PC-3 (cell line): Measurements from ENCODE around the gene SPATA31D3. TPM values are rescaled to one million over a fixed set of nuclear protein-coding genes. Genes with fewer than 3 reads are reported as not detected.
"Not testable (repeated sequence)": the region's sequence is repeated elsewhere in the genome, so short reads cannot be mapped to it uniquely, and the experiment has no call there.

Experiments
- ATAC-seq: fragments of 200-7000 bp; cut with Tn5 transposase; 2 replicates; pipeline ENCODE4 v1.9.1; 2020; ENCODE audit warnings: mild to moderate bottlenecking, moderate library complexity
- BruUV-seq: library from RNA; stranded (reverse); fragments of 400-500 nt; replicated peaks from 2 replicates; lab custom pipeline; 2021; lab: Mats Ljungman, UMichigan
- CTCF ChIA-PET: fragments of 300-600 bp; sonication (Branson Sonifier 250); formaldehyde crosslinking; loops from one replicate; lab custom pipeline; 2022; ENCODE audit warnings: antibody characterized with exemption; lab: Charles Lee
- POLR2A ChIA-PET: fragments of 300-600 bp; sonication (Branson Sonifier 250); formaldehyde crosslinking; loops from one replicate; lab custom pipeline; 2022; ENCODE audit warnings: antibody characterized with exemption; ENCODE audit not compliant: unreplicated experiment; lab: Charles Lee
- DNase-seq: peaks from one replicate; pipeline ENCODE4 v3.0.0-alpha.2; 2015
- H2AFZ ChIP-seq: fragments of 300-600 bp; sonication (generic); 2 replicates; pipeline ENCODE4 v1.6.0; 2016; ENCODE audit warnings: antibody characterized with exemption, low read length
- H3F3A ChIP-seq: fragments of 300-600 bp; sonication (generic); one replicate; pipeline ENCODE4 v1.6.0; 2017; ENCODE audit warnings: antibody characterized with exemption, low read length, control low read depth, mild to moderate bottlenecking; ENCODE audit not compliant: unreplicated experiment
- H3K27ac ChIP-seq: fragments of 300-600 bp; sonication (generic); 2 replicates; pipeline ENCODE4 v1.5.1; 2016; ENCODE audit warnings: mild to moderate bottlenecking, low read length
- H3K27me3 ChIP-seq: fragments of 300-600 bp; sonication (generic); 2 replicates; pipeline ENCODE4 v1.6.1; 2016; ENCODE audit warnings: low read length, mixed read lengths
- H3K36me3 ChIP-seq: fragments of 300-600 bp; sonication (generic); 2 replicates; pipeline ENCODE4 v1.6.1; 2016; ENCODE audit warnings: low read depth, mixed run types, low read length, mixed read lengths
- H3K4me1 ChIP-seq: fragments of 300-600 bp; sonication (generic); 2 replicates; pipeline ENCODE4 v1.5.1; 2016; ENCODE audit warnings: low read length; ENCODE audit not compliant: insufficient read depth
- H3K4me2 ChIP-seq: fragments of 300-600 bp; sonication (generic); 2 replicates; pipeline ENCODE4 v1.6.0; 2016; ENCODE audit warnings: low read length
- H3K4me3 ChIP-seq: fragments of 300-600 bp; sonication (generic); 2 replicates; pipeline ENCODE4 v1.5.1; 2016; ENCODE audit warnings: mild to moderate bottlenecking, low read length, mixed read lengths
- H3K79me2 ChIP-seq: fragments of 300-600 bp; sonication (generic); 2 replicates; pipeline ENCODE4 v1.6.1; 2017; ENCODE audit warnings: low read length, mixed read lengths
- H3K9ac ChIP-seq: fragments of 300-600 bp; sonication (generic); 2 replicates; pipeline ENCODE4 v1.6.0; 2016; ENCODE audit warnings: mild to moderate bottlenecking, low read length
- H3K9me2 ChIP-seq: fragments of 300-600 bp; sonication (generic); replicated peaks from 2 replicates; pipeline ENCODE4 v1.6.1; 2016; ENCODE audit warnings: mixed run types, low read length, mixed read lengths
- H3K9me3 ChIP-seq: fragments of 300-600 bp; sonication (generic); 2 replicates; pipeline ENCODE4 v1.6.1; 2016; ENCODE audit warnings: low read length, mixed read lengths
- H4K20me1 ChIP-seq: fragments of 300-600 bp; sonication (generic); 2 replicates; pipeline ENCODE4 v1.6.1; 2016; ENCODE audit warnings: low read length, mixed read lengths
- EZH2 ChIP-seq: fragments of 300-600 bp; sonication (generic); IDR thresholded peaks from one replicate; pipeline ENCODE4 v1.6.1; 2017; ENCODE audit warnings: antibody characterized with exemption, mild to moderate bottlenecking, low read length; ENCODE audit not compliant: unreplicated experiment
- EZH2phosphoT487 ChIP-seq: fragments of 300-600 bp; sonication (generic); IDR thresholded peaks from 2 replicates; pipeline ENCODE4 v1.6.1; 2018; ENCODE audit warnings: mild to moderate bottlenecking, antibody characterized with exemption, low read length, borderline replicate concordance
- intact Hi-C: fragments of 100-400 bp; cut with micrococcal nuclease; formaldehyde crosslinking; loops from 2 replicates; pipeline ENCODE4 v1.9.0; 2023
- total RNA-seq: library from RNA; depleted of rRNA; stranded (reverse); fragments of >200 nt; gene quantifications from 2 replicates; pipeline ENCODE4 v1.2.3, GENCODE V29; 2014
- TF ChIP-seq, protein P1 (sequence below): fragments of 300-600 bp; sonication (generic); conservative IDR thresholded peaks from 2 replicates; pipeline ENCODE4 v1.5.1; 2017; ENCODE audit warnings: antibody characterized with exemption, low read depth, mild to moderate bottlenecking, low read length

SPATA31D3 gene
- total RNA-seq, 1 experiment from 2014 or later, result not detected

DNA sequence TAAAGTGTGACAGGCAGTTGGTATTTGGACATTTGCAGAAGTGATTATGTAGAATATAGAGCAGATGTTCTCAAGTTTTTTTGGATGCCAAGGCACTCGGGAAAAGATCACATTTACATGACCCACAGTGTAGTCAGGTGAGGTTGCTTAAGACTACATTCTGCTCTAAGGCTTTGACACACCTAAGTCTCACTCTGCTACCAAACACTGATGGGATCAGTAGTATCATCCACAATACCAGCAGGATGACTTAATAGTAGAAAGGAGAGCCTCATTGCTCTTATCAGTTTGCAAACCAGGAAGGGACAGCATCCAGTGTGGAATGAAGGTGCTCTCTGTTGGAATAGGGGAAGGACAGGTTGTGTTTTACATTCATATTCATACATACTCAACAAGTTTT is 42.8 kb downstream of the SPATA31D3 start:
- H3K27me3 ChIP-seq, result no peaks in the 10 kb centered on the region
- no peaks in the 10 kb centered on the region for H4K20me1 ChIP-seq
- no peaks in the 10 kb centered on the region for H3K9me2 ChIP-seq
- no peaks in the 10 kb centered on the region for H3F3A ChIP-seq
- no peak overlapping the region for H3K27ac ChIP-seq
- H3K4me1 ChIP-seq, result no peaks in the 10 kb centered on the region
- CTCF ChIA-PET, result no interaction called here
- ATAC-seq (no peak), DNase-seq (no peak)
- H3K4me3 ChIP-seq, result no peak overlapping the region
- H3K36me3 ChIP-seq, result no peaks in the 10 kb centered on the region
- no peak overlapping the region for H3K4me2 ChIP-seq
- TF ChIP-seq EZH2phosphoT487 (no peak), EZH2 (no peak)
- TF ChIP-seq, protein P1, sequence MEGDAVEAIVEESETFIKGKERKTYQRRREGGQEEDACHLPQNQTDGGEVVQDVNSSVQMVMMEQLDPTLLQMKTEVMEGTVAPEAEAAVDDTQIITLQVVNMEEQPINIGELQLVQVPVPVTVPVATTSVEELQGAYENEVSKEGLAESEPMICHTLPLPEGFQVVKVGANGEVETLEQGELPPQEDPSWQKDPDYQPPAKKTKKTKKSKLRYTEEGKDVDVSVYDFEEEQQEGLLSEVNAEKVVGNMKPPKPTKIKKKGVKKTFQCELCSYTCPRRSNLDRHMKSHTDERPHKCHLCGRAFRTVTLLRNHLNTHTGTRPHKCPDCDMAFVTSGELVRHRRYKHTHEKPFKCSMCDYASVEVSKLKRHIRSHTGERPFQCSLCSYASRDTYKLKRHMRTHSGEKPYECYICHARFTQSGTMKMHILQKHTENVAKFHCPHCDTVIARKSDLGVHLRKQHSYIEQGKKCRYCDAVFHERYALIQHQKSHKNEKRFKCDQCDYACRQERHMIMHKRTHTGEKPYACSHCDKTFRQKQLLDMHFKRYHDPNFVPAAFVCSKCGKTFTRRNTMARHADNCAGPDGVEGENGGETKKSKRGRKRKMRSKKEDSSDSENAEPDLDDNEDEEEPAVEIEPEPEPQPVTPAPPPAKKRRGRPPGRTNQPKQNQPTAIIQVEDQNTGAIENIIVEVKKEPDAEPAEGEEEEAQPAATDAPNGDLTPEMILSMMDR, result no peak
- no peaks in the 10 kb centered on the region for H3K79me2 ChIP-seq
- H3K9ac ChIP-seq, result no peak overlapping the region
- POLR2A ChIA-PET, result no interaction called here
- no peak overlapping the region for H2AFZ ChIP-seq
- no TSS peak for BruUV-seq
- intact Hi-C loops, result no loop called here
- H3K9me3 ChIP-seq, result no peaks in the 10 kb centered on the region

DNA sequence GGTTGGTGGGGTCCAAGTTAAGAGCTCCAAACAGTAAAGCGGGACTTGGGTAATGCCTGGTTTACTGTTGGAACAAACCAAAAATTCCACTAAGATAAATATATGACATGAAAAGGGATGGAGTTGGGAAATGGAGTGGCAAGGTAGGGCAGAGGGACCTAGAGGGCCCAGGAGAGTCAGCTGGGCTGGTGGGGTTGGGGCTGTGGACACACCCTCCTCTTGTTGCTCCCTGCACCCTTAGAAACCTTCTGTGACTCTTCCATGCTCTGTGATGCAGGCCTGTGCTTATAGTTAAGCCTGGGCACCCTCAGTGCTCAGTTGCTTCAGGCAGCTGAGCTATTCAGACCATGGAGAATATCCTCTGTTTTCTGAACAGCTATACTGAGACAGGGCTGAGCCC is 45.2 kb downstream of the SPATA31D3 start, which contains the start of gene SPATA31D1:
SPATA31D1 (plus strand) TSS at position 301 of the 400 bp plus-strand sequence; CDS start at position 348, 47 bp downstream.
- H3K9me3 ChIP-seq, H3K27me3 ChIP-seq, POLR2A ChIA-PET, intact Hi-C loops, H3K27ac ChIP-seq, DNase-seq, H3K4me3 ChIP-seq, H3K36me3 ChIP-seq, H3K9me2 ChIP-seq, H4K20me1 ChIP-seq, BruUV-seq, H3K79me2 ChIP-seq, H2AFZ ChIP-seq, H3K4me1 ChIP-seq, H3K4me2 ChIP-seq, H3F3A ChIP-seq, ATAC-seq, CTCF ChIA-PET, H3K9ac ChIP-seq: not testable (repeated sequence)

DNA sequence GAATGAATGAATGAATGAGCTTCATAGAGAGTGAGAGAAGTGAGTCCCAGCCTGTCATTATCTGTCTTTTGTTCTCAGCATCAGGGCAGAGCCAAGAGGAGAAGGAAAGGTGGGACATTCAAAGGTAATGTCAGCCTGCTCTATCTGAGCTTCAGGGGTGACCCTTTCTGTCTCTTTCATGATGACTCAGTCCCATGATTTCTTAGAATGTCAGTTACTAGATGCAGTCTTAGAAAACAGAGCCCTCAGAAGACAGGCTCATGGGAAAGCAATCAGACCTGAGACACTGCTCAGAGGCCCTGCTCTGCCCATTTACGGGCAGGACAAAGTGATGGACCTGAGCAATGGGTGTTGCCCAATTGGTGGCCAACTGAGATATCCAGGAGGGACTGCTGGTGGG is 46.4 kb downstream of the SPATA31D3 start:
- Histone ChIP-seq H3K9me3 (no peaks in the 10 kb centered on the region), H3K27ac (no peak overlapping the region), H3K4me1 (no peaks in the 10 kb centered on the region), H3K9me2 (no peaks in the 10 kb centered on the region), H4K20me1 (no peaks in the 10 kb centered on the region), H3K4me3 (no peak overlapping the region), H3K4me2 (no peak overlapping the region), H3K36me3 (no peaks in the 10 kb centered on the region), H3K9ac (no peak overlapping the region), H3K27me3 (no peaks in the 10 kb centered on the region), H3F3A (no peaks in the 10 kb centered on the region), H2AFZ (no peak overlapping the region), H3K79me2 (no peaks in the 10 kb centered on the region)
- no peak for DNase-seq
- ChIA-PET CTCF (no interaction called here), POLR2A (no interaction called here)
- TF ChIP-seq, protein P1, result no peak
- TF ChIP-seq EZH2phosphoT487, result no peak
- TF ChIP-seq EZH2, result no peak
- no TSS peak for BruUV-seq
- intact Hi-C loops, result no loop called here
- no peak for ATAC-seq
